Measurements from ENCODE around the gene MATK.

DNA sequence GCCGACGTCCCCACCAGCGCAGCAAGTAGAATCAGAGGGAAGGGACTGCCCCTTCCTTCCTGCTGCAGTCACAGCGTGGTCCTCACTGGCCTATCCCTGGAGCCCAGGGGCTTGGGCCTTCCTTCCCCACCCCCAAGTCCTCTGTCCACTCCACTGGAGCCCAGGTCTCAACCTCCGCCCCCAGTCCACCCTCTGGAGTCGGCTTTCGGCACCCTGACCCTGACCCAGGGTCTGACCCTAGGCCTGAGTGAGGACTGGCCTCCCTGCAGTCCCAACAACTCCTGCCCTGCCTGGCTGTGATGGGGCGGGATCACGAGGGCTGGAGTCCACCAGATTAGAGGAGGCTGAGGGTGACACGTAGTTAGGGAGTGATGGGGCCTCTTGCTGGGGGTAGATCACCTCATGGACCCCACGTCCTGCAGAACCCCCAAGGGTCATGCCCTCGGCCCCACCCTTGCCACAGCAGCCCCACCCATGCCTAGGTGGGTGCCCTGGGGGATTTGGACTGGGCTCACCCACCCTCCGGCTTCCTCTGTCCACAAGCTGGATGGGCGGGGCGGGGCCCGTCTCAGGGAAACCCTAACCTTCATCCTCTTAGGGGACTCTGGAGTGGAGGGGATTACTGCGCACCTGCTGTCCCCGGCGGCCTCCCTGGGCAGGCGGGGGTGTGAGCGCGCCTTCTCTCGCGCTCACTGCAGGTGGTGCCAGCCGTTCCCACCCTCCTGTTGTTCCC is 18.0 kb downstream of the MATK start:
- TF ChIP-seq ZNF324 (tag by site-specific recombination; IDR thresholded peaks at IDR 0.05), result no peak
- TF ChIP-seq, protein P1, sequence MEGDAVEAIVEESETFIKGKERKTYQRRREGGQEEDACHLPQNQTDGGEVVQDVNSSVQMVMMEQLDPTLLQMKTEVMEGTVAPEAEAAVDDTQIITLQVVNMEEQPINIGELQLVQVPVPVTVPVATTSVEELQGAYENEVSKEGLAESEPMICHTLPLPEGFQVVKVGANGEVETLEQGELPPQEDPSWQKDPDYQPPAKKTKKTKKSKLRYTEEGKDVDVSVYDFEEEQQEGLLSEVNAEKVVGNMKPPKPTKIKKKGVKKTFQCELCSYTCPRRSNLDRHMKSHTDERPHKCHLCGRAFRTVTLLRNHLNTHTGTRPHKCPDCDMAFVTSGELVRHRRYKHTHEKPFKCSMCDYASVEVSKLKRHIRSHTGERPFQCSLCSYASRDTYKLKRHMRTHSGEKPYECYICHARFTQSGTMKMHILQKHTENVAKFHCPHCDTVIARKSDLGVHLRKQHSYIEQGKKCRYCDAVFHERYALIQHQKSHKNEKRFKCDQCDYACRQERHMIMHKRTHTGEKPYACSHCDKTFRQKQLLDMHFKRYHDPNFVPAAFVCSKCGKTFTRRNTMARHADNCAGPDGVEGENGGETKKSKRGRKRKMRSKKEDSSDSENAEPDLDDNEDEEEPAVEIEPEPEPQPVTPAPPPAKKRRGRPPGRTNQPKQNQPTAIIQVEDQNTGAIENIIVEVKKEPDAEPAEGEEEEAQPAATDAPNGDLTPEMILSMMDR (tag by site-specific recombination; IDR thresholded peaks at IDR 0.05), result no peak
- TF ChIP-seq, protein P2, sequence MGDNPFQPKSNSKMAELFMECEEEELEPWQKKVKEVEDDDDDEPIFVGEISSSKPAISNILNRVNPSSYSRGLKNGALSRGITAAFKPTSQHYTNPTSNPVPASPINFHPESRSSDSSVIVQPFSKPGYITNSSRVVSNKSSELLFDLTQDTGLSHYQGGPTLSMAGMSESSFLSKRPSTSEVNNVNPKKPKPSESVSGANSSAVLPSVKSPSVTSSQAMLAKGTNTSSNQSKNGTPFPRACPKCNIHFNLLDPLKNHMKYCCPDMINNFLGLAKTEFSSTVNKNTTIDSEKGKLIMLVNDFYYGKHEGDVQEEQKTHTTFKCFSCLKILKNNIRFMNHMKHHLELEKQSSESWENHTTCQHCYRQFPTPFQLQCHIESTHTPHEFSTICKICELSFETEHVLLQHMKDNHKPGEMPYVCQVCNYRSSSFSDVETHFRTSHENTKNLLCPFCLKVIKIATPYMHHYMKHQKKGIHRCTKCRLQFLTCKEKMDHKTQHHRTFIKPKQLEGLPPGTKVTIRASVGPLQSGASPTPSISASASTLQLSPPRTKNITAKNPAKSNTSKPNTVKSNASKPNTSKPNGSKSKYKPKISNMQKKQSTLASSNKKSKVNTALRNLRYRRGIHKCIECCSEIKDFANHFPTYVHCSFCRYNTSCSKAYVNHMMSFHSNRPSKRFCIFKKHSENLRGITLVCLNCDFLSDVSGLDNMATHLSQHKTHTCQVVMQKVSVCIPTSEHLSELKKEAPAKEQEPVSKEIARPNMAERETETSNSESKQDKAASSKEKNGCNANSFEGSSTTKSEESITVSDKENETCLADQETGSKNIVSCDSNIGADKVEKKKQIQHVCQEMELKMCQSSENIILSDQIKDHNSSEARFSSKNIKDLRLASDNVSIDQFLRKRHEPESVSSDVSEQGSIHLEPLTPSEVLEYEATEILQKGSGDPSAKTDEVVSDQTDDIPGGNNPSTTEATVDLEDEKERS (tag by site-specific recombination; IDR thresholded peaks at IDR 0.05), result no peak
- TF ChIP-seq, protein P3, sequence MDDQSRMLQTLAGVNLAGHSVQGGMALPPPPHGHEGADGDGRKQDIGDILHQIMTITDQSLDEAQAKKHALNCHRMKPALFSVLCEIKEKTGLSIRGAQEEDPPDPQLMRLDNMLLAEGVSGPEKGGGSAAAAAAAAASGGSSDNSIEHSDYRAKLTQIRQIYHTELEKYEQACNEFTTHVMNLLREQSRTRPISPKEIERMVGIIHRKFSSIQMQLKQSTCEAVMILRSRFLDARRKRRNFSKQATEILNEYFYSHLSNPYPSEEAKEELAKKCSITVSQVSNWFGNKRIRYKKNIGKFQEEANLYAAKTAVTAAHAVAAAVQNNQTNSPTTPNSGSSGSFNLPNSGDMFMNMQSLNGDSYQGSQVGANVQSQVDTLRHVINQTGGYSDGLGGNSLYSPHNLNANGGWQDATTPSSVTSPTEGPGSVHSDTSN (CRISPR knock-in tag; IDR thresholded peaks at IDR 0.05), result no peak

Measured in HEK293 (cell line).